H9 (cell line): ENCODE results near the gene KIAA2012. TPM values are rescaled to one million over a fixed set of nuclear protein-coding genes. Genes with fewer than 3 reads are reported as not detected.

Experiments used
- DNase-seq: peaks from one replicate; pipeline ENCODE4 v3.0.0-alpha.2; 2017
- H2AFZ ChIP-seq: one replicate; pipeline ENCODE4 v1.6.1; 2013; ENCODE audit warnings: mild to moderate bottlenecking, low read length, control low read depth, moderate library complexity
- H2AK5ac ChIP-seq: 2 replicates; pipeline ENCODE4 v1.6.1; 2013; ENCODE audit warnings: low read length, control low read depth, mixed read lengths; ENCODE audit not compliant: insufficient read length
- H2BK120ac ChIP-seq: one replicate; pipeline ENCODE4 v1.6.1; 2013; ENCODE audit warnings: low read depth, mild to moderate bottlenecking, low read length, control low read depth, inconsistent platforms; ENCODE audit not compliant: poor library complexity, severe bottlenecking
- H2BK12ac ChIP-seq: 2 replicates; pipeline ENCODE4 v1.6.1; 2013; ENCODE audit warnings: low read length, control low read depth, mixed read lengths, low read depth; ENCODE audit not compliant: insufficient read length
- H2BK15ac ChIP-seq: 2 replicates; pipeline ENCODE4 v1.6.1; 2013; ENCODE audit warnings: low read depth, low read length, control low read depth
- H2BK20ac ChIP-seq: one replicate; pipeline ENCODE4 v1.6.1; 2013; ENCODE audit warnings: low read depth, mild to moderate bottlenecking, low read length, control low read depth, inconsistent platforms; ENCODE audit not compliant: poor library complexity, severe bottlenecking
- H2BK5ac ChIP-seq: 2 replicates; pipeline ENCODE4 v1.6.1; 2013; ENCODE audit warnings: low read length, control low read depth, mixed read lengths; ENCODE audit not compliant: insufficient read length
- H3K14ac ChIP-seq: 2 replicates; pipeline ENCODE4 v1.6.1; 2013; ENCODE audit warnings: low read length, control low read depth; ENCODE audit not compliant: insufficient read depth
- H3K18ac ChIP-seq: 2 replicates; pipeline ENCODE4 v1.6.1; 2013; ENCODE audit warnings: low read depth, mild to moderate bottlenecking, mixed read lengths, low read length, control low read depth; ENCODE audit not compliant: insufficient read length
- H3K23ac ChIP-seq: 2 replicates; pipeline ENCODE4 v1.6.1; 2013; ENCODE audit warnings: low read length, control low read depth, mixed read lengths, low read depth; ENCODE audit not compliant: insufficient read length
- H3K23me2 ChIP-seq: 2 replicates; pipeline ENCODE4 v1.6.1; 2013; ENCODE audit warnings: low read depth, mild to moderate bottlenecking, mixed read lengths, low read length, control low read depth; ENCODE audit not compliant: insufficient read length, poor library complexity, severe bottlenecking
- H3K27ac ChIP-seq: 2 replicates; pipeline ENCODE4 v1.5.1; 2013; ENCODE audit warnings: low read length, control low read depth, mixed read lengths, low read depth; ENCODE audit not compliant: insufficient read length
- H3K27me3 ChIP-seq: 2 replicates; pipeline ENCODE4 v1.6.1; 2013; ENCODE audit warnings: low read length, control low read depth, inconsistent platforms; ENCODE audit not compliant: insufficient read depth
- H3K4ac ChIP-seq: 2 replicates; pipeline ENCODE4 v1.6.1; 2013; ENCODE audit warnings: low read depth, mild to moderate bottlenecking, control low read depth, inconsistent platforms, low read length, moderate library complexity
- H3K4me1 ChIP-seq: 2 replicates; pipeline ENCODE4 v1.6.1; 2013; ENCODE audit warnings: low read length, control low read depth, inconsistent platforms; ENCODE audit not compliant: insufficient read depth
- H3K4me2 ChIP-seq: 2 replicates; pipeline ENCODE4 v1.6.1; 2013; ENCODE audit warnings: low read length, control low read depth, mixed read lengths; ENCODE audit not compliant: insufficient read length, insufficient read depth
- H3K56ac ChIP-seq: 2 replicates; pipeline ENCODE4 v1.6.1; 2013; ENCODE audit warnings: low read depth, mild to moderate bottlenecking, mixed read lengths, low read length, control low read depth; ENCODE audit not compliant: insufficient read length
- H3K79me1 ChIP-seq: 2 replicates; pipeline ENCODE4 v1.6.1; 2013; ENCODE audit warnings: low read depth, mild to moderate bottlenecking, moderate library complexity, low read length, control low read depth, inconsistent platforms; ENCODE audit not compliant: insufficient read depth, poor library complexity, severe bottlenecking
- H3K79me2 ChIP-seq: 2 replicates; pipeline ENCODE4 v1.6.1; 2013; ENCODE audit warnings: low read length, control low read depth, inconsistent platforms; ENCODE audit not compliant: insufficient read depth
- H3K9ac ChIP-seq: 2 replicates; pipeline ENCODE4 v1.6.1; 2013; ENCODE audit warnings: low read length, control low read depth, mixed read lengths; ENCODE audit not compliant: insufficient read length; ENCODE audit errors: extremely low read depth
- H3K9me3 ChIP-seq: one replicate; pipeline ENCODE4 v1.6.1; 2013; ENCODE audit warnings: low read depth, low read length, inconsistent platforms; ENCODE audit not compliant: control insufficient read depth
- H3T11ph ChIP-seq: one replicate; pipeline ENCODE4 v1.6.1; 2013; ENCODE audit warnings: mild to moderate bottlenecking, low read length, control low read depth, inconsistent platforms
- H4K20me1 ChIP-seq: one replicate; pipeline ENCODE4 v1.6.1; 2013; ENCODE audit not compliant: control insufficient read depth, insufficient read length, insufficient read depth
- H4K5ac ChIP-seq: 2 replicates; pipeline ENCODE4 v1.6.1; 2013; ENCODE audit warnings: low read depth, mild to moderate bottlenecking, mixed read lengths, low read length, control low read depth; ENCODE audit not compliant: insufficient read length
- H4K8ac ChIP-seq: replicated peaks from 2 replicates; pipeline ENCODE4 v1.6.1; 2013; ENCODE audit warnings: low read length, control low read depth, mixed read lengths, low read depth; ENCODE audit not compliant: insufficient read length
- H4K91ac ChIP-seq: 2 replicates; pipeline ENCODE4 v1.6.1; 2013; ENCODE audit warnings: low read depth, mild to moderate bottlenecking, moderate library complexity, mixed read lengths, low read length, control low read depth; ENCODE audit not compliant: insufficient read length
- H3K27ac Mint-ChIP-seq, 3 experiments: 2 replicates in 2 of 3; 3 replicates in 1 of 3; pipeline ENCODE4 v1.8.0; 2020 to 2021; ENCODE audit warnings: mixed read lengths in 3 of 3, mild to moderate bottlenecking in 1 of 3, moderate library complexity in 1 of 3
- H3K27me3 Mint-ChIP-seq: 2 replicates; pipeline ENCODE4 v1.8.0; 2021; ENCODE audit warnings: low read depth, mild to moderate bottlenecking, moderate library complexity, mixed read lengths
- H3K36me3 Mint-ChIP-seq, 3 experiments: 2 replicates in 2 of 3; 3 replicates in 1 of 3; pipeline ENCODE4 v1.8.0; 2020 to 2021; ENCODE audit warnings: low read depth in 3 of 3, mixed read lengths in 3 of 3; ENCODE audit not compliant: insufficient read depth in 1 of 3
- H3K4me1 Mint-ChIP-seq, 2 experiments: 2 replicates each; pipeline ENCODE4 v1.8.0; 2020; ENCODE audit warnings: mixed read lengths in 2 of 2
- H3K4me3 Mint-ChIP-seq, 2 experiments: 2 replicates in 1 of 2; 3 replicates in 1 of 2; pipeline ENCODE4 v1.8.0; 2020 to 2021; ENCODE audit warnings: mild to moderate bottlenecking in 2 of 2, mixed read lengths in 2 of 2, moderate library complexity in 1 of 2
- H3K9me3 Mint-ChIP-seq, 2 experiments: 2 replicates in 1 of 2; 3 replicates in 1 of 2; pipeline ENCODE4 v1.8.0; 2020; ENCODE audit warnings: mild to moderate bottlenecking in 2 of 2, mixed read lengths in 2 of 2, moderate library complexity in 1 of 2
- total RNA-seq: library from RNA; stranded (reverse); gene quantifications from 2 replicates; pipeline ENCODE4 v1.2.1, GENCODE V29; 2021
- TF ChIP-seq, protein P1 (sequence below): fragments of 200-600 bp; sonication (generic); conservative IDR thresholded peaks from 3 replicates; pipeline ENCODE4 v1.8.0; 2021; ENCODE audit warnings: antibody characterized with exemption, mild to moderate bottlenecking

KIAA2012 gene
- total RNA-seq, 1 experiment from 2014 or later: not detected

DNA sequence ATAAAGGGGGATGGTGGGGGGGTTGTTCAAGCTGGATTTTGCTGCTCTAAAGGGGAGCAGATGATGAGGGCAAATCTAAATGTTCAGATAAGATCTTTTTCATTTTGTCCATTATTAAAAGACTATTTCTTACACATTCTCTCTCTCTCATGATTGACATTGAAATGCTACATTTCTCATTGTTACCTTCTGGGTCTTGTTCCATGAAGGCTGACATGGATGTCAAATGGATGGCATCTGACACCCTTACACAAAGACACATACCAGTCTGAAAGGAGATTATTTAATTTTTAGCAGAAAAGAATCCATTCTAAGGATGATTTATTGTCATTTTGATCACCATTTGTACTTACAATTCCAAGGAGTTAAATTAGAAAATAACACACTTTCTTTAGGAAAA, 28.3 kb upstream of the KIAA2012 start:
- Histone ChIP-seq H2AFZ (no peak overlapping the region), H4K8ac (no peak overlapping the region), H4K5ac (no peak overlapping the region), H3K23ac (no peak overlapping the region), H3K56ac (no peak overlapping the region), H3K79me1 (no peaks in the 10 kb centered on the region), H3T11ph (no peak overlapping the region), H3K27ac (no peak overlapping the region), H3K4ac (no peak overlapping the region), H2AK5ac (no peak overlapping the region), H4K91ac (no peak overlapping the region), H3K18ac (no peak overlapping the region), H3K4me2 (no peak overlapping the region), H2BK5ac (no peak overlapping the region), H4K20me1 (no peaks in the 10 kb centered on the region), H3K27me3 (no peaks in the 10 kb centered on the region), H2BK12ac (no peak overlapping the region), H3K79me2 (no peaks in the 10 kb centered on the region), H3K14ac (no peak overlapping the region), H3K4me1 (no peaks in the 10 kb centered on the region), H3K23me2 (no peaks in the 10 kb centered on the region), H2BK15ac (no peak overlapping the region), H3K9me3 (no peaks in the 10 kb centered on the region), H2BK20ac (no peak overlapping the region), H2BK120ac (no peak overlapping the region), H3K9ac (no peak overlapping the region)
- TF ChIP-seq, protein P1, sequence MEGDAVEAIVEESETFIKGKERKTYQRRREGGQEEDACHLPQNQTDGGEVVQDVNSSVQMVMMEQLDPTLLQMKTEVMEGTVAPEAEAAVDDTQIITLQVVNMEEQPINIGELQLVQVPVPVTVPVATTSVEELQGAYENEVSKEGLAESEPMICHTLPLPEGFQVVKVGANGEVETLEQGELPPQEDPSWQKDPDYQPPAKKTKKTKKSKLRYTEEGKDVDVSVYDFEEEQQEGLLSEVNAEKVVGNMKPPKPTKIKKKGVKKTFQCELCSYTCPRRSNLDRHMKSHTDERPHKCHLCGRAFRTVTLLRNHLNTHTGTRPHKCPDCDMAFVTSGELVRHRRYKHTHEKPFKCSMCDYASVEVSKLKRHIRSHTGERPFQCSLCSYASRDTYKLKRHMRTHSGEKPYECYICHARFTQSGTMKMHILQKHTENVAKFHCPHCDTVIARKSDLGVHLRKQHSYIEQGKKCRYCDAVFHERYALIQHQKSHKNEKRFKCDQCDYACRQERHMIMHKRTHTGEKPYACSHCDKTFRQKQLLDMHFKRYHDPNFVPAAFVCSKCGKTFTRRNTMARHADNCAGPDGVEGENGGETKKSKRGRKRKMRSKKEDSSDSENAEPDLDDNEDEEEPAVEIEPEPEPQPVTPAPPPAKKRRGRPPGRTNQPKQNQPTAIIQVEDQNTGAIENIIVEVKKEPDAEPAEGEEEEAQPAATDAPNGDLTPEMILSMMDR: no peak
- H3K36me3 Mint-ChIP-seq: peaks cover 0 to 18% (median 8%) of the 10 kb centered on the region in 3 experiments; a peak in 4 of 7 replicates
- no peaks in the 10 kb centered on the region; the same call in none of the 2 replicates for H3K27me3 Mint-ChIP-seq
- no peak overlapping the region for H3K4me3 Mint-ChIP-seq
- no peaks in the 10 kb centered on the region for H3K9me3 Mint-ChIP-seq
- no peak overlapping the region for H3K27ac Mint-ChIP-seq
- DNase-seq: no peak
- peaks cover 18 to 28% of the 10 kb centered on the region in 2 experiments for H3K4me1 Mint-ChIP-seq
